ENCODE results near the gene HCRT.

Gene HCRT, protein sequence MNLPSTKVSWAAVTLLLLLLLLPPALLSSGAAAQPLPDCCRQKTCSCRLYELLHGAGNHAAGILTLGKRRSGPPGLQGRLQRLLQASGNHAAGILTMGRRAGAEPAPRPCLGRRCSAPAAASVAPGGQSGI

DNA sequence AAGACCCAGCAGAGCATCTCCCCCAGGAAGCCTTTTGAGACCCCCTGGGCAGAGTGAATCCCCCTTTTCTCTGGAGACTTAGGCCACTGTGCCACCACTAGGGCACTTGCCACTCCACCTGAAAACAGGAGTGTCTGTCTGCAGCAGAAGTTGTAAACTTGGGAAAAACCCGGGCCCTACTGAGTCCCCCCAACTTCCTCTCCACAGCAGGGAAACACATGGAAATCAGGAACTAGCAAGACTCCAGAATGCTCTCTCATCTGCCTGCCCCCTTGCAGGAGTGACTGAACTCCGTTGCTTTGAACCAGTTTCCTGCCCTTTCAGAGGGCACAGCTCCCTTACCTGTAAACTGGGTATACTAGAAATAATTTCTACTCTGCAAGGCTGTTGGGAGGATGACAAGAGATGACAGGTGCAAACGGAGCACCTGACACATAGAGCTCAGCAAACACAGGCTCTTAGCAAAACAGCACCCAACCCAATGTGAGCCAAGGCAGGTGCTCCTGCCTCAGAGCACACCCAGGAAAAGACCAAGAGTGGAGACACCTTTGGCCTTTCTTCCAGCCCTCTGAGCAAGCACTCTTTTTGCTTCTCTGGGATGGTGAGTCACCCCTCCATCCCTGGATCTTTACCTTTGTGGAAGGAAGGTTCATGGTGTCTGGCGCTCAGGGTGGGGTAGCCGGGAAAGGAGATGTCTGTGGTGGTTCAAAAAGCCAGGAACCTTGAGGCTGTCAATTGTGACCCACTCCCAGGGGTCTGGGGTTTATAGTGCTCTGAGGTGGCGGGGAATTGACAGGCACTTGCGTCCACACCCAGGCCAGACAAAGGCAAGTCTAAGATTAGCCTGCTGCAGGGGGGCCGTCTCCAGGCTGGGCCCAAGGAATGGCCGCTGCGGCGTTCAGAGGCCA is at the start of gene HCRT:
Gene HCRT (minus strand): TSS at position 740 of the 908 bp plus-strand sequence. CDS start 87 bp downstream, at position 653.
- TF ChIP-seq GLIS3 (CRISPR knock-in tag; IDR thresholded peaks at IDR 0.05) (no peak), ISL1 (CRISPR knock-in tag; IDR thresholded peaks at IDR 0.05) (no peak), SNAI2 (CRISPR knock-in tag; IDR thresholded peaks at IDR 0.05) (no peak)
- TF ChIP-seq, protein P1, sequence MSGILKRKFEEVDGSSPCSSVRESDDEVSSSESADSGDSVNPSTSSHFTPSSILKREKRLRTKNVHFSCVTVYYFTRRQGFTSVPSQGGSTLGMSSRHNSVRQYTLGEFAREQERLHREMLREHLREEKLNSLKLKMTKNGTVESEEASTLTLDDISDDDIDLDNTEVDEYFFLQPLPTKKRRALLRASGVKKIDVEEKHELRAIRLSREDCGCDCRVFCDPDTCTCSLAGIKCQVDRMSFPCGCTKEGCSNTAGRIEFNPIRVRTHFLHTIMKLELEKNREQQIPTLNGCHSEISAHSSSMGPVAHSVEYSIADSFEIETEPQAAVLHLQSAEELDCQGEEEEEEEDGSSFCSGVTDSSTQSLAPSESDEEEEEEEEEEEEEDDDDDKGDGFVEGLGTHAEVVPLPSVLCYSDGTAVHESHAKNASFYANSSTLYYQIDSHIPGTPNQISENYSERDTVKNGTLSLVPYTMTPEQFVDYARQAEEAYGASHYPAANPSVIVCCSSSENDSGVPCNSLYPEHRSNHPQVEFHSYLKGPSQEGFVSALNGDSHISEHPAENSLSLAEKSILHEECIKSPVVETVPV (CRISPR knock-in tag; IDR thresholded peaks at IDR 0.05), result no peak
- TF ChIP-seq, protein P2, sequence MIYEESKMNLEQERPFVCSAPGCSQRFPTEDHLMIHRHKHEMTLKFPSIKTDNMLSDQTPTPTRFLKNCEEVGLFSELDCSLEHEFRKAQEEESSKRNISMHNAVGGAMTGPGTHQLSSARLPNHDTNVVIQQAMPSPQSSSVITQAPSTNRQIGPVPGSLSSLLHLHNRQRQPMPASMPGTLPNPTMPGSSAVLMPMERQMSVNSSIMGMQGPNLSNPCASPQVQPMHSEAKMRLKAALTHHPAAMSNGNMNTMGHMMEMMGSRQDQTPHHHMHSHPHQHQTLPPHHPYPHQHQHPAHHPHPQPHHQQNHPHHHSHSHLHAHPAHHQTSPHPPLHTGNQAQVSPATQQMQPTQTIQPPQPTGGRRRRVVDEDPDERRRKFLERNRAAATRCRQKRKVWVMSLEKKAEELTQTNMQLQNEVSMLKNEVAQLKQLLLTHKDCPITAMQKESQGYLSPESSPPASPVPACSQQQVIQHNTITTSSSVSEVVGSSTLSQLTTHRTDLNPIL (CRISPR knock-in tag; IDR thresholded peaks at IDR 0.05; ENCODE audit: low read depth), result no peak
- TF ChIP-seq, protein P3, sequence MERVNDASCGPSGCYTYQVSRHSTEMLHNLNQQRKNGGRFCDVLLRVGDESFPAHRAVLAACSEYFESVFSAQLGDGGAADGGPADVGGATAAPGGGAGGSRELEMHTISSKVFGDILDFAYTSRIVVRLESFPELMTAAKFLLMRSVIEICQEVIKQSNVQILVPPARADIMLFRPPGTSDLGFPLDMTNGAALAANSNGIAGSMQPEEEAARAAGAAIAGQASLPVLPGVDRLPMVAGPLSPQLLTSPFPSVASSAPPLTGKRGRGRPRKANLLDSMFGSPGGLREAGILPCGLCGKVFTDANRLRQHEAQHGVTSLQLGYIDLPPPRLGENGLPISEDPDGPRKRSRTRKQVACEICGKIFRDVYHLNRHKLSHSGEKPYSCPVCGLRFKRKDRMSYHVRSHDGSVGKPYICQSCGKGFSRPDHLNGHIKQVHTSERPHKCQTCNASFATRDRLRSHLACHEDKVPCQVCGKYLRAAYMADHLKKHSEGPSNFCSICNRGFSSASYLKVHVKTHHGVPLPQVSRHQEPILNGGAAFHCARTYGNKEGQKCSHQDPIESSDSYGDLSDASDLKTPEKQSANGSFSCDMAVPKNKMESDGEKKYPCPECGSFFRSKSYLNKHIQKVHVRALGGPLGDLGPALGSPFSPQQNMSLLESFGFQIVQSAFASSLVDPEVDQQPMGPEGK (CRISPR knock-in tag; IDR thresholded peaks at IDR 0.05; ENCODE audit: borderline replicate concordance), result no peak
- TF ChIP-seq, protein P4, sequence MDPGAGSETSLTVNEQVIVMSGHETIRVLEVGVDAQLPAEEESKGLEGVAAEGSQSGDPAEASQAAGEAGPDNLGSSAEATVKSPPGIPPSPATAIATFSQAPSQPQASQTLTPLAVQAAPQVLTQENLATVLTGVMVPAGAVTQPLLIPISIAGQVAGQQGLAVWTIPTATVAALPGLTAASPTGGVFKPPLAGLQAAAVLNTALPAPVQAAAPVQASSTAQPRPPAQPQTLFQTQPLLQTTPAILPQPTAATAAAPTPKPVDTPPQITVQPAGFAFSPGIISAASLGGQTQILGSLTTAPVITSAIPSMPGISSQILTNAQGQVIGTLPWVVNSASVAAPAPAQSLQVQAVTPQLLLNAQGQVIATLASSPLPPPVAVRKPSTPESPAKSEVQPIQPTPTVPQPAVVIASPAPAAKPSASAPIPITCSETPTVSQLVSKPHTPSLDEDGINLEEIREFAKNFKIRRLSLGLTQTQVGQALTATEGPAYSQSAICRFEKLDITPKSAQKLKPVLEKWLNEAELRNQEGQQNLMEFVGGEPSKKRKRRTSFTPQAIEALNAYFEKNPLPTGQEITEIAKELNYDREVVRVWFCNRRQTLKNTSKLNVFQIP (CRISPR knock-in tag; IDR thresholded peaks at IDR 0.05; ENCODE audit: borderline replicate concordance, low read depth), result no peak
- ATAC-seq, result no peak

DNA sequence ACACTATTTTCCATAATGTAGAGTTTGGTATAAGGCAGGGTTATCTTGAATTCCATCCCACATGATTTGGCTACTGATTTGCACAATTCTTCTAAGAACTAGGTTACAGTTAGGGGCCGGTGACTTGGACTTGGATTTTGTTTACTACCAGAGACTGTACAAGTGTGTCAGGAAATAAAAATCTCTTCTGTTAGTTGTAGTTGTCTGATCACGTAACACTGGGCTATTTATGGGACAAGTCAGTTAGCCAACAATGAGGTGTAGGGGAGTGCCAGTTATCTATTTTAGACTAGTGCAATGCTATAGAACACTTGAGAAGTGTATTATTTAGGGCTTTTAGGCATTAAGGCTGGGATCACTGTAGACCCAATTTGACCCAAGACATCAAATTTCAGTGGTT is 48.7 kb upstream of the HCRT start:
- TF ChIP-seq, protein P2 (CRISPR knock-in tag; IDR thresholded peaks at IDR 0.05; ENCODE audit: low read depth), result no peak
- TF ChIP-seq, protein P4 (CRISPR knock-in tag; IDR thresholded peaks at IDR 0.05; ENCODE audit: borderline replicate concordance, low read depth), result no peak
- TF ChIP-seq BACH2 (CRISPR knock-in tag; IDR thresholded peaks at IDR 0.05; ENCODE audit: borderline replicate concordance) (no peak), ZNF565 (CRISPR knock-in tag; conservative IDR thresholded peaks at IDR 0.05; ENCODE audit: low read depth) (no peak), ZFP30 (CRISPR knock-in tag; IDR thresholded peaks at IDR 0.05) (no peak), CSDC2 (CRISPR knock-in tag; IDR thresholded peaks at IDR 0.05) (no peak), ARNTL (CRISPR knock-in tag; IDR thresholded peaks at IDR 0.05; ENCODE audit: borderline replicate concordance, low read depth) (no peak), PPARA (CRISPR knock-in tag; IDR thresholded peaks at IDR 0.05; ENCODE audit: borderline replicate concordance) (no peak), ISL1 (CRISPR knock-in tag; IDR thresholded peaks at IDR 0.05) (no peak), OSR1 (CRISPR knock-in tag; IDR thresholded peaks at IDR 0.05) (no peak), GLIS3 (CRISPR knock-in tag; IDR thresholded peaks at IDR 0.05) (no peak), SNAI2 (CRISPR knock-in tag; IDR thresholded peaks at IDR 0.05) (no peak), ESRRG (CRISPR knock-in tag; IDR thresholded peaks at IDR 0.05) (no peak), ZNF8 (CRISPR knock-in tag; IDR thresholded peaks at IDR 0.05) (no peak), RARB (CRISPR knock-in tag; IDR thresholded peaks at IDR 0.05) (no peak)
- TF ChIP-seq, protein P3 (CRISPR knock-in tag; IDR thresholded peaks at IDR 0.05; ENCODE audit: borderline replicate concordance), result no peak
- TF ChIP-seq, protein P5, sequence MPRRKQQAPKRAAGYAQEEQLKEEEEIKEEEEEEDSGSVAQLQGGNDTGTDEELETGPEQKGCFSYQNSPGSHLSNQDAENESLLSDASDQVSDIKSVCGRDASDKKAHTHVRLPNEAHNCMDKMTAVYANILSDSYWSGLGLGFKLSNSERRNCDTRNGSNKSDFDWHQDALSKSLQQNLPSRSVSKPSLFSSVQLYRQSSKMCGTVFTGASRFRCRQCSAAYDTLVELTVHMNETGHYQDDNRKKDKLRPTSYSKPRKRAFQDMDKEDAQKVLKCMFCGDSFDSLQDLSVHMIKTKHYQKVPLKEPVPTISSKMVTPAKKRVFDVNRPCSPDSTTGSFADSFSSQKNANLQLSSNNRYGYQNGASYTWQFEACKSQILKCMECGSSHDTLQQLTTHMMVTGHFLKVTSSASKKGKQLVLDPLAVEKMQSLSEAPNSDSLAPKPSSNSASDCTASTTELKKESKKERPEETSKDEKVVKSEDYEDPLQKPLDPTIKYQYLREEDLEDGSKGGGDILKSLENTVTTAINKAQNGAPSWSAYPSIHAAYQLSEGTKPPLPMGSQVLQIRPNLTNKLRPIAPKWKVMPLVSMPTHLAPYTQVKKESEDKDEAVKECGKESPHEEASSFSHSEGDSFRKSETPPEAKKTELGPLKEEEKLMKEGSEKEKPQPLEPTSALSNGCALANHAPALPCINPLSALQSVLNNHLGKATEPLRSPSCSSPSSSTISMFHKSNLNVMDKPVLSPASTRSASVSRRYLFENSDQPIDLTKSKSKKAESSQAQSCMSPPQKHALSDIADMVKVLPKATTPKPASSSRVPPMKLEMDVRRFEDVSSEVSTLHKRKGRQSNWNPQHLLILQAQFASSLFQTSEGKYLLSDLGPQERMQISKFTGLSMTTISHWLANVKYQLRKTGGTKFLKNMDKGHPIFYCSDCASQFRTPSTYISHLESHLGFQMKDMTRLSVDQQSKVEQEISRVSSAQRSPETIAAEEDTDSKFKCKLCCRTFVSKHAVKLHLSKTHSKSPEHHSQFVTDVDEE (CRISPR knock-in tag; IDR thresholded peaks at IDR 0.05), result no peak
- TF ChIP-seq, protein P1 (CRISPR knock-in tag; IDR thresholded peaks at IDR 0.05), result no peak
- no peak for ATAC-seq

Measured in SK-N-SH treated with all-trans-retinoic acid at 6 μM for 48 hours (cell line).